Left kidney (tissue), 2 donors: ENCODE data around the gene ERMP1. TPM values are rescaled to one million over a fixed set of nuclear protein-coding genes. Genes with fewer than 3 reads are reported as not detected.
"Not testable (repeated sequence)": the region's sequence is repeated elsewhere in the genome, so short reads cannot be mapped to it uniquely, and the experiment has no call there.

Source experiments
- DNase-seq: peaks from one replicate; pipeline ENCODE4 v3.0.0-alpha.2; 2013
- polyA plus RNA-seq: library from polyadenylated mRNA; unstranded; fragments of 120-200 nt; gene quantifications from one replicate; pipeline ENCODE4 v1.2.1, GENCODE V29; 2013; ENCODE audit not compliant: insufficient read length

ERMP1 gene
- polyA plus RNA-seq, 1 donor, result 54.0 TPM

- no peak for DNase-seq
Measured at GRCh38 chr9:5786370-5787127, 46.4 kb downstream of the ERMP1 start.

- no peak for DNase-seq
Measured at GRCh38 chr9:5784526-5785315, 48.2 kb downstream of the ERMP1 start.

GRCh38 chr9:5783982-5784381, 48.9 kb downstream of the ERMP1 start:
- no peak for DNase-seq

- DNase-seq, result not testable (repeated sequence)
Measured at GRCh38 chr9:5783420-5783819, 49.5 kb downstream of the ERMP1 start.

GRCh38 chr9:5779705-5780218, 53.2 kb downstream of the ERMP1 start:
- not testable (repeated sequence) for DNase-seq

GRCh38 chr9:5778805-5779204, 54.1 kb downstream of the ERMP1 start:
- no peak for DNase-seq

GRCh38 chr9:5773324-5773999, 59.5 kb downstream of the ERMP1 start:
- DNase-seq, result no peak

- DNase-seq, result no peak
Measured at GRCh38 chr9:5767968-5768932, 64.7 kb downstream of the ERMP1 start.

GRCh38 chr9:5764130-5764868, 68.6 kb downstream of the ERMP1 start:
- DNase-seq, result no peak

GRCh38 chr9:5762421-5762820, 70.5 kb downstream of the ERMP1 start:
- DNase-seq, result no peak

GRCh38 chr9:5760338-5760737, 72.6 kb downstream of the ERMP1 start:
- DNase-seq, result no peak

GRCh38 chr9:5756633-5757032, 76.3 kb downstream of the ERMP1 start:
- DNase-seq, result no peak

- no peak for DNase-seq
Measured at GRCh38 chr9:5750569-5750968, 82.3 kb downstream of the ERMP1 start.

- DNase-seq, result no peak
Measured at GRCh38 chr9:5749306-5749705, 83.6 kb downstream of the ERMP1 start.

GRCh38 chr9:5748438-5748837, 84.5 kb downstream of the ERMP1 start:
- DNase-seq, result no peak

- DNase-seq, result no peak
Measured at GRCh38 chr9:5743109-5743508, 89.8 kb downstream of the ERMP1 start.

- DNase-seq, result no peak
Measured at GRCh38 chr9:5736563-5737346, 96.2 kb downstream of the ERMP1 start.

GRCh38 chr9:5735072-5735471, 97.8 kb downstream of the ERMP1 start:
- no peak for DNase-seq
